Fibroblast of villous mesenchyme (primary cell): Measurements from ENCODE around the gene PTPRK. TPM values are rescaled to one million over a fixed set of nuclear protein-coding genes. Genes with fewer than 3 reads are reported as not detected.

Experiments
- DNase-seq: peaks from one replicate; pipeline ENCODE4 v3.0.0-alpha.2; 2010; ENCODE audit warnings: low read depth
- H3K4me3 ChIP-seq: 2 replicates; pipeline ENCODE4 v1.5.1; 2011; ENCODE audit warnings: low read depth, mild to moderate bottlenecking, low read length
- CTCF ChIP-seq: IDR thresholded peaks from 2 replicates; pipeline ENCODE4 v1.5.1; 2012; ENCODE audit warnings: low read depth, mild to moderate bottlenecking, low read length; ENCODE audit not compliant: insufficient read depth
- total RNA-seq: library from RNA; depleted of rRNA; stranded (reverse); fragments of >200 nt; gene quantifications from 2 replicates; pipeline ENCODE4 v1.2.3, GENCODE V29; 2012

The PTPRK gene
- total RNA-seq, 1 donor = 70.0 TPM

- DNase-seq = no peak
- no peak for TF ChIP-seq CTCF
- H3K4me3 ChIP-seq = no peak overlapping the region
Observed at GRCh38 chr6:128395188-128395587, 125.2 kb downstream of the PTPRK start.

- no peak for TF ChIP-seq CTCF
- peak; percentile 27 for DNase-seq
- no peak overlapping the region for H3K4me3 ChIP-seq
Observed at GRCh38 chr6:128394167-128394566, 126.2 kb downstream of the PTPRK start.

GRCh38 chr6:128389820-128390534 is 130.4 kb downstream of the PTPRK start:
- no peak overlapping the region for H3K4me3 ChIP-seq
- DNase-seq = no peak
- TF ChIP-seq CTCF = no peak

GRCh38 chr6:128388380-128388779 is 132.0 kb downstream of the PTPRK start:
- DNase-seq = no peak
- TF ChIP-seq CTCF = no peak
- H3K4me3 ChIP-seq = no peak overlapping the region

GRCh38 chr6:128380891-128381290 is 139.5 kb downstream of the PTPRK start:
- TF ChIP-seq CTCF = no peak
- no peak overlapping the region for H3K4me3 ChIP-seq
- peak; percentile 34 for DNase-seq

GRCh38 chr6:128379577-128379976 is 140.8 kb downstream of the PTPRK start:
- DNase-seq = peak; percentile 20
- H3K4me3 ChIP-seq = no peak overlapping the region
- TF ChIP-seq CTCF = no peak

GRCh38 chr6:128376952-128377503 is 143.4 kb downstream of the PTPRK start:
- DNase-seq = no peak
- no peak for TF ChIP-seq CTCF
- no peak overlapping the region for H3K4me3 ChIP-seq
